ENCODE data around the gene GRHPR.

GRCh38 chr9:37379835-37380234 lies 42.7 kb upstream of the GRHPR start:
- TF ChIP-seq SP1 (CRISPR knock-in tag; conservative IDR thresholded peaks at IDR 0.05) (no peak), CTCF (IDR thresholded peaks at IDR 0.05) (no peak), ELF4 (CRISPR knock-in tag; IDR thresholded peaks at IDR 0.05; ENCODE audit: low read depth) (no peak), ZNF138 (CRISPR knock-in tag; conservative IDR thresholded peaks at IDR 0.05) (no peak), JAZF1 (CRISPR knock-in tag; IDR thresholded peaks at IDR 0.05) (no peak), MAX (CRISPR knock-in tag; IDR thresholded peaks at IDR 0.05) (no peak), ZNF263 (CRISPR knock-in tag; IDR thresholded peaks at IDR 0.05; ENCODE audit: low read depth) (no peak), CBFB (CRISPR knock-in tag; IDR thresholded peaks at IDR 0.05; ENCODE audit: low read depth) (no peak), STAT6 (CRISPR knock-in tag; conservative IDR thresholded peaks at IDR 0.05; ENCODE audit: low read depth) (no peak), ZNF232 (CRISPR knock-in tag; IDR thresholded peaks at IDR 0.05) (no peak), FOXK1 (CRISPR knock-in tag; IDR thresholded peaks at IDR 0.05) (no peak)

All from WTC11 (cell line).